AML-193 (cell line): ENCODE results near the gene NPBWR2.

Source experiments
- DNase-seq, 2 experiments: peaks; one replicate each; lab custom pipeline; 2025; lab: John Stamatoyannopoulos, UW

Gene NPBWR2

GRCh38 chr20:64116541-64117431, 9.4 kb upstream of the NPBWR2 start:
- no peak for DNase-seq

- DNase-seq = no peak
Measured at GRCh38 chr20:64116016-64116415, 8.7 kb upstream of the NPBWR2 start.

GRCh38 chr20:64115171-64115911, 8.0 kb upstream of the NPBWR2 start:
- DNase-seq = no peak

GRCh38 chr20:64114356-64114971, 7.1 kb upstream of the NPBWR2 start:
- DNase-seq = no peak

- no peak for DNase-seq
Measured at GRCh38 chr20:64113796-64114355, 6.5 kb upstream of the NPBWR2 start.

GRCh38 chr20:64113444-64113775, 6.0 kb upstream of the NPBWR2 start:
- no peak for DNase-seq

- DNase-seq = no peak
Measured at GRCh38 chr20:64112691-64113443, 5.5 kb upstream of the NPBWR2 start.

GRCh38 chr20:64111841-64112641, 4.7 kb upstream of the NPBWR2 start:
- no peak for DNase-seq

- no peak for DNase-seq
Measured at GRCh38 chr20:64110411-64111068, 3.2 kb upstream of the NPBWR2 start.

- DNase-seq = no peak
Measured at GRCh38 chr20:64109831-64110391, 2.5 kb upstream of the NPBWR2 start.

GRCh38 chr20:64108731-64109681, 1.6 kb upstream of the NPBWR2 start:
- DNase-seq = no peak

GRCh38 chr20:64107736-64108457, 532 bp upstream of the NPBWR2 start:
- peak; percentile 57 to 73 for DNase-seq

GRCh38 chr20:64106435-64106961, 867 bp downstream of the NPBWR2 start:
- no peak for DNase-seq

- no peak for DNase-seq
Measured at GRCh38 chr20:64105846-64106434, 1.4 kb downstream of the NPBWR2 start.

- DNase-seq = no peak
Measured at GRCh38 chr20:64104667-64105451, 2.5 kb downstream of the NPBWR2 start.

- DNase-seq = no peak
Measured at GRCh38 chr20:64103871-64104666, 3.3 kb downstream of the NPBWR2 start.
